LNCAP (cell line): ENCODE data around the gene WNK2.

Experiments
- CTCF ChIP-seq: fragments of 450-650 bp; IDR thresholded peaks from 2 replicates; pipeline ENCODE4 v1.5.1; 2017; ENCODE audit warnings: mild to moderate bottlenecking

The WNK2 gene

GRCh38 chr9:93207326-93207814 lies 23.4 kb downstream of the WNK2 start:
- TF ChIP-seq CTCF: no peak

DNA sequence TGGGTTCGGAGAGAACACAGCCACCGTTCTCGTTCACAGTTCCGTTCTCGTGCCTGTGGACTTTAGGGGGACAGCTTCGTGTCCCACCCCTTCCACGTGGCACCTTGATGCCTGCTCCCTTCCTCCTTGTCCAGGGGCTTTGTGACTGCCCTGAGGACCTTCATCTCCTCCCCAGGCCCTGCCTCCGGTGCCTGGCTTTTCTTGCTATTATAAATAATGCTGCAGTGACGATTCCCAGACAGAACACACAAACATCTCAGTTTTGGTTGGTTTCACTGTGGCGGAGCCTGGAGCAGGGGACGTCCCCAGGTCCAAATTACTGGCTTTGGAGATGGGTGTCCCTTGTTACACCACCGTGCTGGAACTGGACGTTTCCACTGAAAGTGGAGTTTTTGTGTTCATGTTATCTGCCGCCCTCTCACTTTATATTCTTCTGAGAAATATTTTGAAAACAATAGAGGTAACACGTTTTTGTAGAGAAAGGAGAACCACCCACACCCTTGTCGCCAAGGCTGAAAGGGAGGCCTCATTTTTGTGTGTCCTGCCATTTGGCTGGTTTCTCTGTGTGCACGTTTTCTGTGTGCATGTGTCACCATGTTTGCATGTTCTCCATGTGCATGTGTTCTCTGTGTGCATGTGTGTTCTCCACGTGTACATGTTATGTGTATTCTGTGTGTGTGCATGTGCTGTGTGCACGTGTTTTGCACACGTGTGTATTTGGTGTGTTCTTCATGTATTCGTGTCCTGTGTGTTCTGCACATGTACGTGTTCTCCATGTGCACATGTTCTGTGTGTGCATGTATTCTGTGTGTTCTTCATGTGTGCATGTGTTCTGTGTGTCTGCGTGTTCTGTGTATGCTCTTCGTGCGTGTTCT lies 24.2 kb downstream of the WNK2 start:
- TF ChIP-seq CTCF: no peak

DNA sequence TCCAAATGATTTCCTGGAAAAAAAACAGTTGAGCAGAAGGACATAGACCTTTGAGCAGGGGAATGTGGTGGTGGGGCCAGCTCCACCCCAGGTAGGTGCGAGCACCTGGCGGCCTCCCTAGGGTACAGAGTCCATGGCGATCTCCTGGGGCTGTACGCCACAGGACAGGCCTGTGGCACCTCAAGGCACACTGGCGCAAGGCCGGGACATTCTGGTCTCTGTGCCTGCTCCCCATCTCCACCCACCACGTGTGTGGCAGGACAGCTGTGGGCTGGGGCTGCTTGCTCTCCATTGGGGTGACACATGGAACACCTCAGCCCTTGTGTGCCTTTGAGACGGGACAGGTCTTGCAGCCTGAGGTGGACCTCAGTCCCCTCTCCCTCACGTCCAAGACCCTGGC lies 25.2 kb downstream of the WNK2 start:
- no peak for TF ChIP-seq CTCF

GRCh38 chr9:93209576-93210323 lies 25.8 kb downstream of the WNK2 start:
- TF ChIP-seq CTCF: no peak

DNA sequence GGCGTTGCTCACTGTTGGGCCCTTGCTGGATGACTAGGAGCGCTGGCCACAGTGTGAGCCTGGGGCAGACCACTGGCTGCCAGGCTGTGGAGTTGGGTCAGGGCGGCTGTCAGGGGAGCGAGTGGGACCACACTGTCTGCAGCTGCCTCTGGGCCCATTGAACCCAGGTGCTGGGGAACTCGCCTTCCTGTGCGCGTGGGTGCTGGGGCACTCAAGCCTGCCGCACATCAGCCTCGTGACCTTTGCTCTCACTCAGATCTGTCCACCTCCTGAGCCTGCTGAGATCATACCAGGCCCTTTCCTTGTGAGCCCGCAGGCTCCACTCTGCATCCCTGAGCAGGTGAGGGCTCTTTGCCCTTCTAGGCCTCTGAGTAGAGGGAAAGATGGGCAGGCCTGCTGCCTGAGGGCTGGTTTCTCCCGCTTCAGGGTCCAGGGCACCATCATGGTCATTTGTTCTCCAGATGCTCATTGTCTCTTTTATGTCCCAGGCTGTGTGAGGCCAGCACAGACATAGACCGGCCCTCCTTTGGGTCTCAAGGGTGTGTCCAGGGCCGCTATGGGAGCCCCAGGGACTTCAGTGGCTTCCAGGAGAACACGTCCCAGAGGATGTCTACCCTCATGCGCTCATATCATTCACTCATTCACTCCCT lies 26.5 kb downstream of the WNK2 start:
- TF ChIP-seq CTCF: no peak

GRCh38 chr9:93210974-93211653 lies 27.2 kb downstream of the WNK2 start:
- TF ChIP-seq CTCF: no peak

- TF ChIP-seq CTCF: no peak
These were observed 27.7 kb downstream of the WNK2 start for GRCh38 chr9:93211654-93212001.
